Activated T-helper 17 cell treated with anti-CD3 and anti-CD28 coated beads, Interleukin-2, amount 50 U/mL, for 72 hours (primary cell): Measurements from ENCODE around the gene FAHD1. TPM values are rescaled to one million over a fixed set of nuclear protein-coding genes. Genes with fewer than 3 reads are reported as not detected.
"Not testable (repeated sequence)": the region's sequence is repeated elsewhere in the genome, so short reads cannot be mapped to it uniquely, and the experiment has no call there.

ENCODE experiments used
- ATAC-seq: fragments of 150-1000 bp; cut with Tn5 transposase; replicated peaks from 2 replicates; pipeline ENCODE4 v1.10.0; 2021; ENCODE audit warnings: mild to moderate bottlenecking, moderate library complexity
- H3K27ac Mint-ChIP-seq: one replicate; pipeline ENCODE4 v1.8.0; 2022; ENCODE audit warnings: mixed read lengths
- H3K27me3 Mint-ChIP-seq: one replicate; pipeline ENCODE4 v1.8.0; 2022; ENCODE audit warnings: mixed read lengths
- H3K36me3 Mint-ChIP-seq: one replicate; pipeline ENCODE4 v1.8.0; 2022; ENCODE audit warnings: low read depth, mild to moderate bottlenecking, mixed read lengths
- H3K4me1 Mint-ChIP-seq: one replicate; pipeline ENCODE4 v1.8.0; 2022; ENCODE audit warnings: mixed read lengths
- H3K4me3 Mint-ChIP-seq: one replicate; pipeline ENCODE4 v1.8.0; 2022; ENCODE audit warnings: mild to moderate bottlenecking, mixed read lengths
- H3K9me3 Mint-ChIP-seq: one replicate; pipeline ENCODE4 v1.8.0; 2022; ENCODE audit warnings: mixed read lengths
- total RNA-seq, 2 donors: library from RNA; stranded (reverse); gene quantifications; one replicate each; pipeline ENCODE4 v1.2.3, GENCODE V29; 2022

Gene FAHD1
- total RNA-seq, 2 donors from 2014 or later = 19.2 to 19.3 TPM

GRCh38 chr16:1865902-1866690, 39.1 kb downstream of the FAHD1 start:
- no peaks in the 10 kb centered on the region for H3K27me3 Mint-ChIP-seq
- no peak for ATAC-seq
- no peak overlapping the region for H3K4me3 Mint-ChIP-seq
- H3K27ac Mint-ChIP-seq = no peak overlapping the region
- no peaks in the 10 kb centered on the region for H3K36me3 Mint-ChIP-seq
- H3K4me1 Mint-ChIP-seq = no peaks in the 10 kb centered on the region
- no peaks in the 10 kb centered on the region for H3K9me3 Mint-ChIP-seq

DNA sequence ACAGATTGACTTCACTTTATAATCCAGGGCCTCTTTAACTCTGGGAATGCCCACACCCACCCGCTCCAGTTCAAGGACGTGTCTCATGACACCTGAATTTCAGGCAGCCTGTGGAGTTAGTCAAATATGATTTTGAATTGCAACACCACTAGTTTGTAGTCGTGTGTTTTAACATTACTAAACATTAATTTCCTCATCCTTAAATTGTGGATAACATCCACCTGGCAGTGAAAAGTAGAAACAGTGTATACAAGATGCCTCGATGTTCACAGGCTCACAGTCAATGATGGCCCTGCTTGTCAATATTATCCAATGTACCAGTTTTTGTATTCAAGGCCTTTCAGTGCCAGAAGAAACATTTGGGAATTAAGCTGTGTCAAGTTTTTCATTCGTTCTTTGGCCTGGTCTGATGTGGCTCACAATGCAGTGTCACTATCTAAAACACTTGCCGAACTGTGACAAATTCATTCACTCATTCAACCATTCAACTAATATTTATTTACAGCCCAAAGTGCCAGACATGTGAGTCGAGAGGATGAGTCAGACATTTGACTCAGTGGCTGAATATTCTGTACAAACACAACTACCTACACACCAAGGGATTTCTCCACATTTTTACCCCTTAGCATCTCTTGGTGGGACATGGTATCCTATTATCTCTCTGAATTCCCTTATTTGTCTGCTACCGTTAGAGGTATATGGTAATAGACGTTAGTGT, 43.5 kb downstream of the FAHD1 start:
- Mint-ChIP-seq H3K4me3 (no peak overlapping the region), H3K27me3 (peaks cover 7% of the 10 kb centered on the region), H3K27ac (no peak overlapping the region), H3K4me1 (no peaks in the 10 kb centered on the region), H3K36me3 (no peaks in the 10 kb centered on the region), H3K9me3 (no peaks in the 10 kb centered on the region)
- ATAC-seq = no peak

DNA sequence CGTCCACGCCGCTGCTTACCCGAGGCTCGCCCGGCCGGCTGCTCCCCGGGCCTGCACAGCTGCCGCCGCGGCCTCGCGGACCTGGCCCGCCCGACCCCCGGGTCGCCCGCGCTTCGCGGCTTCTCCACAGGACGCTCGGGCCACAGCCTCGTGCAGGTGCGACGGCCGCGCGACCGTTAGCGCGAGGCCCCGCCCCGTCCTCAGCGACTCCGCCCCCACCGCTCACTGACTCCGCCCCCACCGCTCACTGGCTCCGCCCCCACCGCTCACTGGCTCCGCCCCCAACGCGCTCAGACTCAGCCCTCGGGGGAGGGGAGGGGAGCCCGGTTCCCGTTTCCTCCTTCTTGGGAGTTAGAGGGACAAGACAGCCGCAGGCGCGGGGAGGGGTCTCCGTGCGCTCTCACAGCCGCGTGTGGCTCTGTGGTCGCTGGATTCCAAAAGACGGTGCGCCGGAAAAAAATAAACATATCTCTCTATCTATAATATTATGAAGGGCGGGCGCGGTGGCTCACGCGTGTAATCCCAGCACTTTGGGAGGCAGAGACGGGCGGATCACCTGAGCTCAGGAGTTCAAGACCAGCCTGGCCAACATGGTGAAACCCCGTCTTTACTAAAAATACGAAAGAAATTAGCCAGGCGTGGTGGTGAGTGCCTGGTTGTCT, 45.1 kb downstream of the FAHD1 start, which contains the start of gene MEIOB:
MEIOB (minus strand) TSS at position 191 of the 662 bp plus-strand sequence. CDS start 3,989 bp downstream, outside the sequence.
- Mint-ChIP-seq H3K36me3 (no peaks in the 10 kb centered on the region), H3K27ac (no peak within 1 kb of the TSS), H3K4me1 (no peaks in the 10 kb centered on the region), H3K4me3 (peak within 1 kb of the TSS; percentile 16), H3K9me3 (no peaks in the 10 kb centered on the region), H3K27me3 (peaks cover 8% of the 10 kb centered on the region)
- peak; percentile 32 for ATAC-seq

DNA sequence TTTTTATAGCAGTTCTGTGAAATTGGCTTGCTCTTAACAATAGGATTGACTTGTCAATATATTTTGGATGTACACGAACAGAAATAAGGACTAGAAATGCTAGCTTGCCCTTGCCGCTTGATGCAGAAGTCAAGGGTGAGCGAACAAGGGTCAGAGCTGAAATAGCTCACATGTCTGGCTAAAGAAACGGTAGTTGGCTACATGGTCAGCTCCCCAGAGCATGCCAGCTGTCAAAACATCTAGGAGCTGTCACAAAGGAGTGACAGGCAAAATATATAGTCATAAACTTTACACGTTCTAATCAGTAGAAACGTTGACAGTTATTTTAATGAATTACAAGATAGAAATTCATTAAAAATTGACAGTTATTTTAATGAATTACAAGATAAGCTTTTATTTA, 47.8 kb downstream of the FAHD1 start:
- H3K9me3 Mint-ChIP-seq = no peaks in the 10 kb centered on the region
- H3K36me3 Mint-ChIP-seq = no peaks in the 10 kb centered on the region
- ATAC-seq = no peak
- H3K27ac Mint-ChIP-seq = no peak overlapping the region
- H3K4me1 Mint-ChIP-seq = no peaks in the 10 kb centered on the region
- H3K27me3 Mint-ChIP-seq = peaks cover 17% of the 10 kb centered on the region
- no peak overlapping the region for H3K4me3 Mint-ChIP-seq

DNA sequence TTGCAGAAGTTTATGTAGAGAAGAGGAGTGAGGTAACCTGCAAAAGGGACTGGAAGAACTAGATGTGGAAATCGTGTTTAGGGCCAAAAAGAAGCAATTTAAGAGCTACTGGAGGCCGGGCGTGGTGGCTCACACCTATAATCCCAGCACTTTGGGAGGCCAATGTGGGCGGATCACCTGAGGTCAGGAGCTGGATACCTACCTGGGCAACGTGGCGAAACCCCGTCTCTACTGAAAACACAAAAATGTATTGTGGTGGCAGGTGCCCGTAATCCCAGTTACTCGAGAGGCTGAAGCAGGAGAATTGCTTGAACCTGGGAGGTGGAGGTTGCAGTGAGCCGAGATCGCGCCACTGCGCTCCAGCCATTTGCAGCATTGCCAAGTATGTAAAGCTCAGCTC, 49.1 kb downstream of the FAHD1 start:
- H3K4me1 Mint-ChIP-seq, ATAC-seq, H3K36me3 Mint-ChIP-seq, H3K9me3 Mint-ChIP-seq, H3K27ac Mint-ChIP-seq, H3K4me3 Mint-ChIP-seq: not testable (repeated sequence)
- peaks cover 17% of the 10 kb centered on the region for H3K27me3 Mint-ChIP-seq

- H3K4me1 Mint-ChIP-seq = no peaks in the 10 kb centered on the region
- no peaks in the 10 kb centered on the region for H3K9me3 Mint-ChIP-seq
- no peak overlapping the region for H3K27ac Mint-ChIP-seq
- no peaks in the 10 kb centered on the region for H3K36me3 Mint-ChIP-seq
- peak; percentile 88 for ATAC-seq
- H3K27me3 Mint-ChIP-seq = peaks cover 17% of the 10 kb centered on the region
- no peak overlapping the region for H3K4me3 Mint-ChIP-seq
Measured at GRCh38 chr16:1876468-1876867, 49.5 kb downstream of the FAHD1 start.

DNA sequence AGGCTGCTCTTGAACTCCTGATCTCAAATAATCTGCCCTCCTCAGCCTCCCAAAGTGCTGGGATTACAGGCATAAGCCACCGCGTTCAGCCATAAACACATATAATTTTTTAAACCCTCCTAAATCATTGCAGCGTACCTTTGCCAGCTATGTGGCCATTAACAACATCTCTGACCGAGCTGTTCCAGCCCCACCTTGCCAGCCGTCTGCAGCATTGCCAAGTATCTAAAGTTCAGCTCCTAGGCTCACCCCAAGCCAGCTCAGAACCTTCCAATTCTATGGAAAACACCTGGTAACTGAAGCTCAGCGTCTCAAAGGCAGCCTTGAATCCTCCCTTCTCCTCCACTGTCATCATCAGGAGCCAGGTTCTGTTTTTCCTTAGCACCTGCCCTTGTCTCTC, 50.1 kb downstream of the FAHD1 start:
- ATAC-seq = no peak
- no peaks in the 10 kb centered on the region for H3K4me1 Mint-ChIP-seq
- H3K27me3 Mint-ChIP-seq = peaks cover 17% of the 10 kb centered on the region
- H3K36me3 Mint-ChIP-seq = no peaks in the 10 kb centered on the region
- no peak overlapping the region for H3K27ac Mint-ChIP-seq
- H3K4me3 Mint-ChIP-seq = no peak overlapping the region
- no peaks in the 10 kb centered on the region for H3K9me3 Mint-ChIP-seq

DNA sequence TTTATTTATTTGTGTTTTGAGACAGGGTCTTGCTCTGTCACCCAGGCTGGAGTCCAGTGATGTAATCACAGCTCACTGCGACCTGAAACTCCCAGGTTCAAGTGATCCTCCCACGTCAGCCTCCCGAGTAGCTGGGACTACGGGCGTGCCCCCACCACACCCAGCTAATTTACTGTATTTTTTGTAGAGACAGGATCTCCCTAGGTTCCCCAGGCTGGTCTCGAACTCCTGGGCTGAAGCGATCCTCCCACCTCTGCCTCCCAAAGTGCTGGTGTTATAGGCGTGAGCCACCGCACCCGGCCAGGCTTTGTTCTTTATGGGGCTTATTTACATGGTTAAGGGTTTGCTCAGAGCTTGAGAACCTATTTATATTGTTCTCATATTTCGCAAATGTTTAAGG, 50.8 kb downstream of the FAHD1 start:
- Mint-ChIP-seq H3K27ac (no peak overlapping the region), H3K36me3 (no peaks in the 10 kb centered on the region), H3K4me3 (no peak overlapping the region), H3K4me1 (no peaks in the 10 kb centered on the region), H3K9me3 (no peaks in the 10 kb centered on the region), H3K27me3 (peaks cover 14% of the 10 kb centered on the region)
- no peak for ATAC-seq

DNA sequence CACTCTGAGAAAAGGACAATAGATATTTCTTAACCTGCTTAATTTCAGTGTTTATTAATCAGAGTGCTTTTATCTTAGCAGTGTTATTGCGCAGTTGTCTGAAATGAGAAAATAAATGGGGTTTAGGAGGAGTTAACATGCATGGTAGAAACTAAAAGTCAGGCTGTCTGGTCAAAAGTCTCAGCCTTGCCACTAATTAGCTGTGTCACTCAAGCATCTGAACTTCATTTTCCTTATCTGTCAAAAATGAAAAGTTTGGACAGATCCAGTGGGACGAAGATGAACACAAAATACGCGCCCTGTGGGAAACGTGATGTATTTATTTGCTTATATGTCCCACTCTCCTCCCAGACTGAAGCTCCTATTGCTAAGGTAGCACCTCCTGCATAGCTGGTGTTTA, 51.2 kb downstream of the FAHD1 start:
- Mint-ChIP-seq H3K27ac (no peak overlapping the region), H3K4me3 (no peak overlapping the region), H3K4me1 (no peaks in the 10 kb centered on the region), H3K36me3 (no peaks in the 10 kb centered on the region), H3K9me3 (no peaks in the 10 kb centered on the region), H3K27me3 (peaks cover 14% of the 10 kb centered on the region)
- no peak for ATAC-seq

Other genes with a start within 250 kb of the FAHD1 start
- gene IFT140, start 215.1 kb upstream of the FAHD1 start, total RNA-seq = 10 to 100 TPM; 11.9 to 19.9 TPM
- 10 to 100 TPM; 12.0 to 20.6 TPM for gene CRAMP1, start 214.8 kb upstream of the FAHD1 start, total RNA-seq
- gene JPT2, start 148.9 kb upstream of the FAHD1 start, total RNA-seq = 10 to 100 TPM; 55.9 to 85.1 TPM
- gene MAPK8IP3, start 121.0 kb upstream of the FAHD1 start, total RNA-seq = 100 to 1,000 TPM in 1 of 2 donors, 10 to 100 TPM in 1; 59.9 to 106 TPM
- gene NME3, start 55.7 kb upstream of the FAHD1 start, total RNA-seq = 10 to 100 TPM; 39.3 to 39.9 TPM
- 10 to 100 TPM; 37.6 to 39.6 TPM for gene EME2, start 54.4 kb upstream of the FAHD1 start, total RNA-seq
- 100 to 1,000 TPM in 1 of 2 donors, 10 to 100 TPM in 1; 80.8 to 190 TPM for gene MRPS34, start 54.1 kb upstream of the FAHD1 start, total RNA-seq
- 10 to 100 TPM; 20.3 to 21.1 TPM for gene SPSB3, start 44.6 kb upstream of the FAHD1 start, total RNA-seq
- 10 to 100 TPM; 32.6 to 58.8 TPM for gene NUBP2, start 44.2 kb upstream of the FAHD1 start, total RNA-seq
- gene IGFALS, start 33.5 kb upstream of the FAHD1 start, total RNA-seq = under 1 TPM; 0.13 to 0.15 TPM
- gene HAGH, start 381 bp upstream of the FAHD1 start, total RNA-seq = 10 to 100 TPM; 40.9 to 42.0 TPM
- under 1 TPM in 1 of 2 donors, not detected in 1; 0.79 TPM for gene MEIOB, start 45.0 kb downstream of the FAHD1 start, total RNA-seq
- gene HS3ST6, start 91.2 kb downstream of the FAHD1 start, total RNA-seq = not detected
- gene MSRB1, start 116.0 kb downstream of the FAHD1 start, total RNA-seq = 10 to 100 TPM; 31.5 to 34.3 TPM
- under 1 TPM in 1 of 2 donors, not detected in 1; 0.37 TPM for gene RPL3L, start 127.5 kb downstream of the FAHD1 start, total RNA-seq
- 100 to 1,000 TPM in 1 of 2 donors, 10 to 100 TPM in 1; 65.3 to 122 TPM for gene NDUFB10, start 132.3 kb downstream of the FAHD1 start, total RNA-seq
- gene RPS2, start 137.6 kb downstream of the FAHD1 start, total RNA-seq = 1,000 to 10,000 TPM; 4,570 to 4,579 TPM
- gene RNF151, start 139.7 kb downstream of the FAHD1 start, total RNA-seq = under 1 TPM in 1 of 2 donors, not detected in 1; 0.32 TPM
- gene TBL3, start 144.8 kb downstream of the FAHD1 start, total RNA-seq = 10 to 100 TPM; 23.0 to 37.3 TPM
- 1 to 10 TPM in 1 of 2 donors, not detected in 1; 1.0 TPM for gene NOXO1, start 154.3 kb downstream of the FAHD1 start, total RNA-seq
- 10 to 100 TPM; 12.4 to 28.5 TPM for gene GFER, start 157.0 kb downstream of the FAHD1 start, total RNA-seq
- 1 to 10 TPM; 5.9 to 7.9 TPM for gene SYNGR3, start 162.8 kb downstream of the FAHD1 start, total RNA-seq
- gene ZNF598, start 182.6 kb downstream of the FAHD1 start, total RNA-seq = 10 to 100 TPM; 41.2 to 79.6 TPM
- 1 to 10 TPM in 1 of 2 donors, not detected in 1; 2.8 TPM for gene NPW, start 192.6 kb downstream of the FAHD1 start, total RNA-seq
- 1 to 10 TPM in 1 of 2 donors, under 1 TPM in 1; 0.21 to 2.9 TPM for gene NHERF2, start 199.7 kb downstream of the FAHD1 start, total RNA-seq
- 10 to 100 TPM; 13.2 to 37.6 TPM for gene NTHL1, start 220.6 kb downstream of the FAHD1 start, total RNA-seq
- gene TSC2, start 220.8 kb downstream of the FAHD1 start, total RNA-seq = 10 to 100 TPM; 79.3 to 83.7 TPM